GM21515 (cell line): ENCODE results near the gene FNDC3B.
A peak's percentile ranks its signal among the peaks of the same experiment; 100 is the strongest.
"Not testable (repeated sequence)": the region's sequence is repeated elsewhere in the genome, so short reads cannot be mapped to it uniquely, and the experiment has no call there.

Experiments used
- ATAC-seq: cut with Tn5 transposase; IDR thresholded peaks from one replicate; pipeline ENCODE4 v1.9.1; 2021; ENCODE audit not compliant: unreplicated experiment

Gene FNDC3B

DNA sequence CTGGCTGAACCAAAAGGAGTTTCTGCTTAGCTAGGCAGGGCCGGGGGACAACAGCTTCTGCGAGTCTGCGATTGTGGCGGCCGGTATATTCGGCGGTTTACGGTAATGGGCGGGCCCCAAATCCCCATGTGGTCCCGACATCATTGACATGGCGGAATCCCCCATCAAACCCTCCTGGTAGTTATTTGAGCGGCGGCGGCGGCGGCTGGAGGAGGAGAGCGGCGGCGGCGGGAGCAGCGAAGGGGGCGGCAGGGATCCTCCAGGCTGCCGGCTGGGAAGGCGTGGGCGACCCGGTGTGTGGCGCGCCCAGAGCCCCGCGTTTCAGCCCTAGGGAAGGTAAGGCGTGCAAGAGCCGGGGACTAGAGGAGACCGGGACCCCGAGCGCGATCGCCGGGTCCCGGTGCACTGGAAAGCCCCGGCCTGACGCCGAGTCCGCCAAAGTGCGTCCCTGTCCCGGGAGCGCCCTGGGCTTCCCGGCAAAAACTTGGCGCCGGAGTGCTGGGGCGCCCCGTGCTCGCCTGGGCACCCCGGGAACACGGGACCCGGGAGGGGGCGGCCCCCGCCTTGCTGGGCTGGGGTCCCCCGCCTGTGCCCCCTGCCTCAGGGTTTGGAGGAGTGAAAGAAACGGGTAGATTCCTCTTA is at the start of gene FNDC3B:
FNDC3B (plus strand) TSS at position 143 of the 642 bp plus-strand sequence. CDS start 72,902 bp downstream, outside the sequence.
- peak; percentile 75 for ATAC-seq

DNA sequence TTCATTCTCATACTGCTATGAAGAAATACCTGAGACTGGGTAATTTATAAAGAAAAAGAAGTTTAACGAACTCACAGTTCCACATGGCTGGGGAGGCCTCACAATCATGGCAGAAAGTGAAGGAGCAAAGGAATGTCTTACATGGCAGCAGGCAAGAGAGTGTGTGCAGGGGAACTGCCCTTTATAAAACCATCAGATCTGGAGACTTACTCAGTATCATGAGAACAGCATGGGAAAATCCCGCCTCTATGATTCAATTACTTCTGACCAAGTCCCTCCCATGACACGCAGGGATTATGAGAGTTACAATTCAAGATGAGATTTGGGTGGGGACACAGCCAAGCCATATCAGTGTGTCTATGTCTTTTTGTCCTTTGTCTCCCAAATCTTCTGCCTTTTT is 49.1 kb upstream of the FNDC3B start:
- ATAC-seq, result not testable (repeated sequence)

DNA sequence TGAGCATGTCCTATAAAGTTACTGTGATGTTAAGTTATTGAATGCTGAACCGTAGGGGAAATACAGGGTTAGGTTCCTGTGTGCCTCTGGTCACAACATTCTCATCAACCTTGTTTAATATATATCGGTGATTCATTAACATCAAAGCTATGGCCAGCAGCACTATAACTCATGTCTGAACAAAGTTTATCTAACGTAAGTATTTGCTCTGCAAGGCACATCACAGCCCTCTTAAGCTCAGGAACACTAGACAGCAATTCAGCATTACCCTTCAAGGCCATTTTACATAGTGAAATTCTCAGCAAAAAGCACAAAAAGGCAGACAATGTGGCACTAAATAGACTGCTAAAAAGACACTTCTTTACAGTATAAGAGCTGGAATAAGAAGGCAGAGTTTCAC is 48.2 kb upstream of the FNDC3B start:
- no peak for ATAC-seq

DNA sequence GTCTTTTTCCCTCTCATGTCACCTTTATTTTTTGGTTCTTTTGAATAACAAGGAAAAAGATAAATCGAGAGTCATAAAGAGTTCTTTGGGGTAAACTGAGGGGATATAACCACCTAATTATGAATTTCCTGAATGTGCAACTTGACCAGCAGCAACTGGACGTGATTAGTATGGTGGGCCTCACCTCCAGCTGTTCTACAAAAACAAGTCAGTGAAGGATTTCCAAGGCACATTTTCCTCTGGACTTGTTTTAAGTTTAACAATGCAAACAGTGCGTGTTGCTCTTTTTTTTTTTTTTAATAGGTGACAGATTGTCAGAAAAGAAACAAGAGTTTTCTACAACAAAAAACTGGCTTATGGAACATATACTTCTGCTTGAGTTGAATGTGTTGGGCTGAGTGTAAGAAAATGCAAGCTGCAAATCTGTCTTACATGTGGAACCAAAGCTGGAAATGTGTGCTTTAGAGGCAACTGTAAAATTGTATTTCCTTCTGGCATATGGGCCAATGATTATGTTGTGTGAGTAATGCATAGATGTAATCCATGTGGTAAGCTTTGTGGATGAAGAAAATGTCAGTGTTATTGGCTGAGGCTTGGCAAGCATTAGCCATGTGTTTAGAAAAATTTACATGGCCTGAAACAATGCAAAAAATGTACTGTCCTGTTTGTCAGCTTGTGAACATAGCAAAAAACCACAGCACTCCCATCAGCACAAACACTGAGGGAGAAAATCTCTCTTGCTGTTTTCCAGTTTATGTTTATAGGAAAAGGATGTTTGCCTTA is 44.5 kb upstream of the FNDC3B start:
- ATAC-seq, result no peak

DNA sequence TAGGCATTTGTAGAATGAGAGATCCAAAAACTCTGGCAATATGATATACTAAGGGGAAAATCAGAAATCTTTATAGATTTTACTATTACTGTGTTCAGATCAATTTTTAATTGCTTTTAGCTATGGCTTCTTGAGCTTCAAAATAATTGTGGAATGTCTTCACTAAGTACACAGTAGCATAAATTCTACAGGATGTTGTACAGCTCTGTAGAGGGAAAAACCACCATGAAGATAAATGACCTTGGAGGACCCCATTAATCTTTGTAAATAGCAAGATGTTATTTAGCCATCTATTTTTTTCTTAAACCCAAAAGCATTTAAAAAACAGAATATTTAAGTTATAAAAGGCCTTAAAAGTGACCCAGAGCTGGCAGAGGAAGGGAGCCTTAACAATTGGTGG is 43.9 kb upstream of the FNDC3B start:
- no peak for ATAC-seq

DNA sequence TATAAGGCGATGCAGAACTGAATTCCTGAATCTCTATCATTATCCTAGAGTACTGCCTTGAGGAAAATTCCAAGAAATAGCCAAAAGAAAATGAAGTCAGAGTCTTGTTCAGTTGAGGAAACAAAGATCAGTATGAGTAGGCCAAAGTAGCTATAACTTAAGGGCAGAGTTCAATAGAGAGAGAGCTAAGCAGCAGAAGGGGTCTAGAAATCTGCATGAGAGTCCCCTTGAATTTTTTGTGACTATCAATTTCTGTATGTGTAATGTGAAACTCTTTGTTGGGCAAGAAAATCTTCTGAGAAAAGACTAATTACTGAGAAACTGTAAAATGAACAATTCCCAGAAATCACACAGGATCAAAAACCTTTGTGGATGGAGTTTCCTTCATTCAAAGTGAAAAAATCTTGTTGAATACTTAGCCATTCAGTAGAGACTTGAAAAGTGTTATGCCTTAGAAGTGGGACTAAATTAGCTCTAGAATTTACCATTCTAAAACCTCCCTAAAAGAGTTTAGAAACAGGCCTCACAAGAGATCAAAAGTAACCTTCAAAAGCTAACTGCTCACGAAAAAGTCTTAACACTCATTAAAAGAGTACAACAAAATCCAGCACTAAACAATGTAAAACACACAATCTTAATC is 43.1 kb upstream of the FNDC3B start:
- no peak for ATAC-seq

DNA sequence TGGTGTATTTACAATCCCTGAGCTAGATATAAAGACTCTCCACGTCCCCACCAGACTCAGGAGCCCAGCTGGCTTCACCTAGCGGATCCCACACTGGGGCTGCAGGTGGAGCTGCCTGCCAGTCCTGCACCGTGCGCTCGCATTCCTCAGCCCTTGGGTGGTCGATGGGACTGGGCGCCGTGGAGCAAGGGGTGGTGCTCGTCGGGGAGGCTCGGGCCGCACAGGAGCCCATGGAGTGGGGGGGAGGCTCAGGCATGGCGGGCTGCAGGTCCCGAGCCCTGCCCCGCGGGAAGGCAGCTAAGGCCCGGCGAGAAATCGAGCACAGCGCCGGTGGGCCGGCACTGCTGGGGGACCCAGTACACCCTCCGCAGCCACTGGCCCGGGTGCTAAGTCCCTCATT is 40.6 kb upstream of the FNDC3B start:
- not testable (repeated sequence) for ATAC-seq

DNA sequence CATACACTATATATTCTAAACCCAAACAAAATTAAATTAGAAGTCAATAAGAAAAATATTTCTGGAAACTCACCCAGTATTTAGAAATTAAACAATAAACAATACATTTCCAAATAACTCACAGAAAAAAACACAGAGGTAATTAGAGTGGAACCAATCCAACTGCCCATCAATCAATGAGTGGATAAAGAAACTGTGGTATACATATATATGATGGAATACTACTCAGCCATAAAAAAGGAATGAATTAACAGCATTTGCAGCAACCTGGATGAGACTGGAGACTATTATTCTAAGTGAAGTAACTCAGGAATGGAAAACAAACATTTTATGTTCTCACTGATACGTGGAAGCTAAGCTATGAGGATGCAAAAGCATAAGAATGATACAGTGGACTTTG is 37.8 kb upstream of the FNDC3B start:
- ATAC-seq, result not testable (repeated sequence)

DNA sequence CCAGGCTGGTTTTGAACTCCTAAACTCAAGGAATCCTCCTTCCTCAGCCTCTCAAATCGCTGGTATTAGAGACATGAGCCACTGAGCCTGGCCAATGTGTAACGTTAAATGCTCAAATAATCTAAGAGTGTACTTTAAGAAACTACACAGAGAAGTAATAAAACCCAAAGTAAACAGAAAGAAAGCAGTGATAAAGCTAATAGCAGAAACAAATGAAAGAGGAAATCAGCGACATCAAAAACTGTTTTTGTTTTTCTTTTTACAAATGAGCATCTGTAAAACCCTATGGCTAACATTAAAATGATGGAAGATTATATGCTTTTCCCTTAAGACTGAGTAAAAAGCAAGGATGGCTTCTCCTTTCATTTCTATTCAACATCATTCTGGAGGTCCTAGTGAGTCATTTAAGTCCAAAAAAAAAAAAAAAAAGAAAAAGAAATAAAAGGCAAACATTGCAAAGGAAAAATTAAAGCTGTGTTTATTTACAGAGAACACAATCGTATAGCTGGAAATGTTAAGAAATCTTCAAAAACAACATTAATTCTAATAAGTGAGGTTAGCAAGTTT is 36.8 kb upstream of the FNDC3B start:
- no peak for ATAC-seq

DNA sequence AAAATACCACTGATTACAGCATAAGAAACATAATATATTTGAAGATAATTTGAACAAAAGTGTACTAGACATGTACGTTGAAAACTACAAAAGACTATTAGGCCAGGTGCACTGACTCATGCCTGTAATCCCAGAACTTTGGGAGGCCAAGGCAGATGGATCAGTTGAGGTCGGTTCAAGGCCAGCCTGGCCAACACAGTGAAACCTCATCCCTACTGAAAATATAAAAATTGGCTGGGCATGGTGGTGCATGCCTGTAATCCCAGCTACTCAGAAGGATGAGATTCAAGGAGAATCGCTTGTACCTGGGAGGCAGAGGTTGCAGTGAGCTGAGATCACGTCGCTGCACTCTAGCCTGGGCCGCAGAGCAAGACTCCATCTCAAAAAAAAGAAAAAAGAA is 36.2 kb upstream of the FNDC3B start:
- ATAC-seq, result no peak

DNA sequence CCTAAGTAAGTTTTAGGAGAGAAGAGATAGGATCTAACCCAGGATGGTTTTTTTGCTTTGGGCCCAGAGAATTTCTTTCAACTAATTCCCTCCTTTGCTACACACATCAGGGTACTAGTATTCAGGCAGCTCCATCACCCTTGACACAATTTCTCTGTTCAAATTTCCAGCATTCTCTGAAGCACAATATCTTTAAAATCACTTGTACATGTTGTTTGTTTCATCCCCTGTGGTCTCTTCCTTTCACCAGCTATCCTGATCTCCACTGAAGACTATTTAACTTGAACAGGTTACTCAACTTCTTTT is 32.4 kb upstream of the FNDC3B start:
- no peak for ATAC-seq

DNA sequence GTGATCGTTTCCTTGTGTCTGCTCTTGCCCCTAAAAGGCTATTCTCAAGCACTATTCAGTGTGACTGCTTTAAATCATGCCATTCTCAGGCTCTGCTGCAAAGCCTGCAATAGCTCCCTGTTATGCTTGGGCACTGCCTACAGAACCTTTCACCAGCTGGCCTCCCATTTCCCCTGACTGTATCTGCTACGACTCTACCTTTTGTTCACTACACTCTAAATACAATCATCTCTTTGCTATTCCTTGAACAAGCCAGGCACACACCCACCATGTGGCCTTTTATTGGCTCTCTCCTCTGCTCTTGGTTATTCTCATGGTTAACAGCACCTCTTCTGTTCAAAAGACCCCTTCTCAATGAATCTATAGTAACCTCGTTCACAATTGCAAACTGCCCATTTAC is 29.6 kb upstream of the FNDC3B start:
- no peak for ATAC-seq

DNA sequence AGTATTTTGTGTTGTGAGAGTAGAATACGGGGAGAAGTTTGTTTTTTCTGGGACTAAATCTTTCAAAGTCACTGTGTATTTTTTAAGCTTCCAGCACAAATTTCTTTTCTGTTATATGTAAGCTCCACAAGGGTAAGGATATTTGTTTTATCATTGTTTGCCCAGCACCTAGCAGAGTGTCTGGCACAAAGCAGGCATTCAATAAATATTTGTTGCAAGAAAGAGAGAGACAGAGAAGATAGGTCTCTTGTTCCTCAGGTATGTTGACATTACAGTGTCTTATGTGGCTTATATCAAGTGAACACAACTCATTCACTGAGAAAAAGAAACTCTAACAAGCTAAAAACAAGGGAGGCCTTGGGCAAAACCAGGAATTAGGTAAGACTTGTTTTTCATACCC is 26.6 kb upstream of the FNDC3B start:
- no peak for ATAC-seq

DNA sequence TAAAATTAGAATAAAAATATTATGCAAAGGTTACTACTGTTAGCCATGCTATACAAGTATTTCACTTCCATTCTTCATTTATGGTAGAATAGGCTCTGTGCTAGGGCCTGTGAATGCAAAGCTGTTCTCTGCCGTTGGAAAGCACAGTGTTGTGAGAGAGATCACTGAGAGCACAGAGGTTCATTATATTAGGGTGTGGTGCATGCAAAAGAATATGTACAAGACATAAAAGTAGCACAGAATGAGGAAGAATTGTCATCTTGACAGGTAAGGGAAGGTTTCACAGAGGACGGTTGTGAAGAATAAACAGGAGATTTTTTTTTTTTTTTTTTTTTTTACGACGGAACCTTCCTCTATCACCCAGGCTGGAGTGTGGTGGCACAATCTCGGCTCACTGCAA is 25.2 kb upstream of the FNDC3B start:
- no peak for ATAC-seq

DNA sequence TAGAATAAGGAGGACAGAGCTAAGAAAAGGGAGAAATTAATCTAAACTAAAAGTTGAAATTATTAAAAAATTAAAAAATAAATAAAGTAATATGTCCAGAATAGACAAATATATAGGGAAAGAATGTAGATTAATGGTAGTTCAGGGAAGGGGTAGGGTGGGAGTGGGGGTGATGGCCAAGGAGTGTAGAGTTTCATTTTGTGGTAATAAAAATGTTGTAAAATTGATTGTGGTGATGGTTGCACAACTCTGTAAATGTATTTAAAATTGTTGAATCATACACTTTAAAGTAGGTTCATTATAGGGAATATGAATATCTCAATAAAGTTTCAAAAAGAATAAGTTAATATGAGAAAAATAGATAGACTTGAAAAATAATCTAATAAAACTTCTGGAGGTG is 21.0 kb upstream of the FNDC3B start:
- no peak for ATAC-seq

DNA sequence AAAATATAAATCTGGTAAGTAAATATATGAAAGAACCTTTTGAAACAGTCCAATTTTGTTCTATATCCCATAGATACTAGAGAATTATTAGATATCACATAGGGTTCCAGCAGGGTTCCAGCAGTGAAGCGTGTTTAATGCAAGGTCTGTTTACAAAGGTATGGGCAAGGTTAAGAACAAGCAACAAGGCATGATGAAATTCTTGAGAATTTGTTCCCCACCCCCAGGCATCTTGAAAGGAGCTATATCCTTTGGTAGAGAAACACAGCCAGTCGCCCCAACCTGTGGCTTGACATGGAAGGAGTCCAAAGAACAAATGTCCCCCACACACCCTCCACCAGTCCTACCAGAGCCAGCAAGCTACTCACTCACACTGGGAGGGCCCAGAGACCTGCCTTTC is 18.6 kb upstream of the FNDC3B start:
- ATAC-seq, result no peak

DNA sequence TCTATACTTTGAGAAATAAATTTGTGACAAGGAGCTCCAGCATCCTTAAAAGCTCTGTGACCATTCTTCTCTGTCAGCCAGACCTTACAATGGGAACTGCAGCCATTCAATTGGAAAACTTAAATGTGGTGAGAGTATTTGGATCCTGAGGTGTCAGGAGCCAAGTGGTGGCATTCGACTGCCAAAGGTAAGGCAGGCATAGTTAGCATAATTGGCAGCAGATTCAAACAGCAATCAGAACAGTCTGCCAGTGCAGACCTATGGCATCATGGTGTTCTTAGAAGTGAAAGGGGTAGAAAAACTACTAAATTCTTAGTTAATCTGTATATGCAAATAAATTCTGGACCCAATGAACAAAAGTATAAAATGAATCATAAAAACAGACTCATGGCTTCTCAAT is 18.2 kb upstream of the FNDC3B start:
- ATAC-seq, result no peak

DNA sequence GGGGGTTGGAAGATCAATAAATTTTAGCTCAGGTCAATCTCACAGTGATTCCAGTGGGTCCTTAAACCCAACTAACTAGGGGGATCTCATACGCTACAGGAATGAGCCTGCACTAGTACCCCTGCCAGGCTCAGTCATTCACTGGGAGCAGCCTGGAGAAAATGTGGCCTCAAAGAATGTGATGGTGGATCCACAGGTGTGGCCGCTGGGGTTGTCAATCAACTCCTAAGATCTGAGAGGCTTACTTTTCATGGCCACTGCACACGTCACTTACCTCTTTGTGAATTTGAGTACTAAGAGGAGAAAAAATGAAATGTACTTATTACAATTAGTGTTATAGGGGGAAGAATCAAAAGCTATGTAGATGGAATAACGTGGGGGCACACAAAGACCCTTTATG is 17.5 kb upstream of the FNDC3B start:
- ATAC-seq, result no peak

DNA sequence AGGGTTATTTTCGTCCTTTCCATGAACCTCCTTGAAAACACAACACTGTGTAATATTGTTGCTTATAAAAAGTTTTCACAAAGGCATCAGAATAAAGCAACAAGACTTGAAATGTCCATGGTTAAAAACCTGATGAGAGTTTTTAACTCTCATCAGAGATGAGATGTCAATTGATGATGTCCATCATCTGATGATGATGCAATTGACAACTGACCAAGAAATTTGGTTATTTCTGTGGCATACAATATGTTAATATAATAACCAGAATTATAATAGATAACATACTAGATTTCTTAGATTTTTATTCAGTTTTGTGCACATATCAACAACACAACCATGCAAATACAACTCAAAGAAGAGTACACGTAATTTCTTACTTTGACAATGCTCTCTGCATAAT is 15.5 kb upstream of the FNDC3B start:
- ATAC-seq, result no peak

DNA sequence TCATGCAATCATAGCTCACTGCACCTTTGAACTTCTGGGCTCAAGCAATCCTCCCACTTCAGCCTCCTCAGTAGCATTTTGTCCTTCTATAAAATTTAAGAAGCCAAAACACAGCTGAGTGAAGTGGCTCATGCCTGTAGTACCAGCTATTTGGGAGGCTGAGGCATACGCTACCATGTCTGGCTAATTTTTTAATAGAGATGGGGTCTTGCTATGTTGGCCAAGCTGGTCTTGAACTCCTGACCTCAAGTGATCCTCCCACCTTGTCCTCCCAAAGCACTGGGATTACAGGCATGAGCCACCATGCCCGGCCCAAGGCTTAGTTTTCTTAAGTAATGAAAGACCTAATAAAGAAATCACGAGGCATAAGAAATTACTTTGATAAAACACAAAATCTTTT is 14.7 kb upstream of the FNDC3B start:
- ATAC-seq, result no peak

DNA sequence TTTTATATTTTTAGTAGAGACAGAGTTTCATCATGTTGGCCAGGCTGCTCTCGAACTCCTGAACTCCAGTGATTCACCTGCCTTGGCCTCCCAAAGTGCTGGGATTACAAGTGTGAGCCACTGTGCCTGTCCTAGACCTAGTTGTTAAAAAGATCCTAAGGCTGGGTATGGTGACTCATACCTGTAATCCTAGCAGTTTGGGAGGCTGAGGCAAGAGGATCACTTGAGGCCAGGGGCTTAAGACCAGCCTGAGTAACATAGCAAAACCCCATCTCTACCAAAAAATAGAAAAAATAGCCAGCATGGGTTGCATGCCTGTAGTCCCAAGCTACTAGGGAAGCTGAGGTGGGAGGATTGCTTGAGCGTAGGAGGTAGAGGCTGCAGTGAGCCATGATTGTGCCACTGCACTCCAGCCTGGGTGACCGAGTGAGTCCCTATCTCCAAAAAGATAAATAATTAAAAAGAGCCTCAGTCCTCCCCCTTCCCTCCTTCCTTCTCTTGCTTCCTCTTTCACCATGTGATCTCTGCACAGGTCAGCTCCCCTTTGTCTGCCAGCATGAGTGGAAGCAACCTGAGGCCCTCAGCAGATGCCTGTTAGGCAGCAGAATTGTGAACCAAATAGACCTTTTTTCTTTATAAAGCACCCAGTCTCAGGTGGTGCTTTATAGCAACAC is 9.8 kb upstream of the FNDC3B start:
- ATAC-seq, result no peak

DNA sequence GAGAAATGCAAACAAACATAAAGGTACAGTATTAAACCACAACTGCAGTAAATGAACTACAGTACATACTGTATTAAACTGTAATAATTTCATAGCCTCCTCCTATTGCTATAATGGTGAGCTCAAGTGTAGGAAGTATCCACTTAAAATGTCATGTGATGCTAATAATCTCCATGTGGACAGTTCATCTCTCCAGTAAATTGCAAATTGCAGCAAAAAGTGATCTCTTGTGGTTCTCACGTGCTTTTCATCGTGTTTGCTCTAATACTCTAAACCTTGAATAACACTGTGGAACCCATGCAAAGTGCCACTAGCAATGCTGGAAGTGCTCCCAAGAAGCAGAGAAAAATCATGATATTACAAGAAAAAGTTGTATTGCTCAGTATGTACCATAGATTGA is 9.2 kb upstream of the FNDC3B start:
- no peak for ATAC-seq
